HG03159 (cell line): Measurements from ENCODE around the gene HMMR.
A peak's percentile ranks its signal among the peaks of the same experiment; 100 is the strongest.
"Not testable (repeated sequence)": the region's sequence is repeated elsewhere in the genome, so short reads cannot be mapped to it uniquely, and the experiment has no call there.

Experiments
- ATAC-seq: cut with Tn5 transposase; IDR thresholded peaks from one replicate; pipeline ENCODE4 v1.9.1; 2021; ENCODE audit warnings: mild to moderate bottlenecking, moderate library complexity; ENCODE audit not compliant: unreplicated experiment

The HMMR gene

DNA sequence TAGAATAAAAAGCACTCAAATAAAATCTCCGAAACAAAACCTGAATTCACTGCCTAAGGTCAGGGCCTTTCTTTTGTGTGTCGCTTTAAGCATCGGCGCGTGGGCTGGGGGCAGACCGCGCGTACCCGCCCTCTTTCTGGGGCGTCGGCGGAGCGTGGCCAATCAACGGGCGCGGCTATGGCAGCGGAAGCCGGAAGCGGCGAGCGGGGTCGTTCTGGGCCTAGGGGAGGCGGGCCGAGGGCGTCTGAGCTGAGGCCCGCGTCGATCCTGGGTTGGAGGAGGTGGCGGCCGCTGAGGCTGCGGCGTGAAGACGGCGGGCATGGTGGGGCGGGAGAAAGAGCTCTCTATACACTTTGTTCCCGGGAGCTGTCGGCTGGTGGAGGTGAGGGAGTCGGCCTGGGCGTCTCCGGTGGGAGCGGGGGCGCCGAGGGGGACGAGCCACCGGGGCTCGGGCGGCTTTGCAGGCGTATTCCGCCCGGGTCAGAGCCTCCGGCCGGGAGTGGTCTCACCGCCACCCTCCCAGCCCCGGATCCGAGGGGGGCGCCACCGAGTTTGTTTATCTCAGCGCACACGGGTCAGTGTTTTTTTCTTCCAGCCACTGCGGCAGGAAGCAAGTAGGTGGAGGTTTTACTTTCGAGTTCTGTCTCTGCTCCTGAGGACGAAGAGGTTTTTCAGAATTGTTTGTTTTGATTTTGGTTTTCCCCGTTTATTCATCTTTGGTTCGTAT is 45.1 kb downstream of the HMMR start, which contains the start of gene MAT2B:
MAT2B (plus strand) TSS at position 252 of the 727 bp plus-strand sequence; CDS start at position 320, 68 bp downstream.
- peak; percentile 93 for ATAC-seq

DNA sequence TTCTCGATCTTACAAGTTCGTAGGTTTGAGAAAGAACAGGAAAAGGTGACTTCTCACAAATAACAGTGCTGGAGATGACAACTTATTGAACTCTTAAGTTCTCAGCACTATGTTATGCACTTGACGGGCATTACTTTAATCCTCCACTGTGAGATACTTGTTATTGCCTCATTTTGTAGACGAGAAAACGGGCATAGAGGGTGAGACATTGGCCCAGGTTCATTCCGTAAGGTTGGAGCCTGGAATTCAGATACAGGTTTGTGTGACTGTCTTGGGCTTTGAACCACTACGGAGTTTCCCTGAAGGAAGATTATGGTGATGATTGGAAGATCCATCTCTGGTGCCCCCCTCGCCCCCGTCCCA is 45.6 kb downstream of the HMMR start:
- peak; percentile 22 for ATAC-seq

DNA sequence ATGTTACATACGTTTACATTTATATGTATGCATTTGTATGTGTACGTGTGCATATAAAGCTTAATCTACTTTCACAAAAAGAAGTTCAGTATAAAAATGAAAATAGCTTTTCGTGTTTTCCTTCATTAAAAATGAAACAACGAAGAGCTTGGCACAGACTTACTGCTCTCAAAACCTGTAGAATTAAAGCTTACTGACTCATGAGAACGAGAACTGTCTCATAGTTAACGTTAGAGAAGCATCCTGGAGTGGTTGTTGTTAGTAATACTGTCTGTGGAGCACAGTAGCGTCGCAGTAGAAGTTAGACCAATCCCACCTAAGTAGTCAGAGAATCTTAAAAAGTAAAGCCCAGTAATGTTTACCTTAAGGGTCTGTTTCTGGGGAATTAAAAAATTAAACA is 46.3 kb downstream of the HMMR start:
- no peak for ATAC-seq

DNA sequence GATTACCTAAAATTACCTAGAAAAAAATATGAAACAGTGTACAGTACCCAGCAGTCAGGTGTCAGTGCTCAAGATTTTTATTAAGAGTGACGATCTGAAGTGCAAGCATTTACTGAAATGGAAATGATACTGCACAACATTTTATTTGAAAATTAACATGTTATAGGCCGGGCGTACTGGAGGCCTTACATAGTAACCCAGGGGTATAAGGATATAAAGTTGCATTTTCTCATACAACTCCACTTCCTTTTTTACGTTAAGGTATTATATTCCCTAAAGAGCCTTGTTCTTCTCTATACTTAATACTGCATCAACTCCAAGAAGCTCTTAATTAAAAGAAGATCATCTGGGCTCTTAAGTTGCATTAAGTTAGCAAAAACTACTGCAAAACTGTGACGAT is 48.3 kb downstream of the HMMR start:
- no peak for ATAC-seq

DNA sequence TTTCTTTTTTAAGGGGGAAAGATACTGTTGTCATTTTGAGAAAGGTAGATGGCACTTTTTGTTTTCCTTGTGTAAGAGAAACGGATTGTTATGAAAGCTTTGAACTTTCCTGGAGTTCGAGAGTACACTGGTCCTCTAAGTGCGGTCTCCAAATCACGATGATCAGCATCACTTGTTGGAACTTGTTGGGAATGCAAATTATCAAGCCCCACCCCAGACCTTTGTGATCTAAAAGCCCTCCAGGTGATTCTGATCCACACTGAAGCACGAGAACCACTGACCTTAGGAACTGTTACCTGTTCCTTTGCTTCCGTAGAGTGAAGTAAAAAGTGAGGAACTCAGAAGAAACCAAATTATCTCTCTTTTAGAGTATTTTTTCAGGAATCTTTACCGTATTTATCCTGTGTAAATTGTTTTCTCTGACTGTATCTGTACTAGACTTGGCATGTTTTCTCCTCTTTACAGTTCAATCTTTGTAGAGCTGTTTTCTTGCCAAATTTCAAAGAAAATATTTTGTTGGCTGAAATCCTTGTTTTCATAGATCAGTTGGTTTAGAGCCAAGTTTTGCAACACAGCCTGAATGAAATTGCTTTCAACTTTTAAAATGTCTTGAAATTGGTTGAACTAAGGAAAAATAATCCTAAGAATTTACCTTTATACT is 49.0 kb downstream of the HMMR start:
- no peak for ATAC-seq

DNA sequence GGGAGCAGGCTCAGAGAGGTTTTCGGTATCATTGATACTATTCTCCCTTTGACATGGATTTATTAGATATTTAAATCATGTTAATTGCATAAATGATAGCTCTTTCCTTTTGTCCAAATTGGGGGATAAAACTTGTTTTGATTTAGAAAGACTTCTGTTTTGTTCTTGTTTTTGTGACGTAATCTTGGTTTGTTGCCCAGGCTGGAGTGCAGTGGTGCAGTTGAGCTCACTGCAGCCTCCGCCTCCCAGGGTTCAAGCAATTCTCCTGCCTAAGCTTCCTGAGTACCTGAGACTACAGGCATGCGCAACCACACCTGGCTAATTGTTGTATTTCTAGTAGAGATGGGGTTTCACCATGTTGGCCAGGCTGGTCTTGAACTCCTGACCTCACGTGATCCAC is 52.1 kb downstream of the HMMR start:
- ATAC-seq, result no peak

DNA sequence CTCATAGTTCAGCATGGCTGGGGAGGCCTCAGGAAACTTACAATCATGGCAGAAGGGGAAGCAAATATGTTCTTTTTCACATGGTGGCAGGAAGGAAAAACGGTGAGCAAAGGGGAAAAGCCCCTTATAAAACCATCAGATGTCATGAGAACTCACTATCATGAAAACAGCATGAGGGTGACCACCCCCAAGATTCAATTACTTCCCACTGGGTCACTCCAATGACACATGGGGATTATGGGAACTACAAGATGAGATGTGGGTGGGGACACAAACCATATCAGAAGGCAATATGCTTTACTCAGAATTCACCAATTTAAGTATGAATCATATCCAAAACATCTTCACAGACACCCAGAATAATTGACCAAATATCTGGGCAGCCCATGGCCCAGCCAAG is 64.7 kb downstream of the HMMR start:
- ATAC-seq, result no peak

DNA sequence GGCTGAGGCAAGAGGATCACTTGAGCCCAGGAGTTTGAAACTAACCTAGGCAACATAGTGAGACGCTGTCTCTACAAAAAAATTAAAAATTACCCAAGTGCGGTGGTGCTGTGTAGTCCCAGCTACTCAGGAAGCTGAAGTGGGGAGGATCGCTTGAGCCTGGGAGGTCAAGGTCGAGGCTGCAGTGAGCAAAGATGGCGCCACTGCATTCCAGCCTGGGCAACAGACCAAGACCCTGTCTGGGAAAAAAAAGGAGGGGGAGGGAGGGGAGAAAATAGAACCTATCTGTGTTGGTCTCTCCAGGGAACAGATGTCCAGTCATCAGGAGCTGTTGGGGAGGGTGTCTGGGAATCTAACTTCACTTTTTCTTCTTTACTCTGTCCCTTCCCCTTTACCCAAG is 69.3 kb downstream of the HMMR start:
- no peak for ATAC-seq

DNA sequence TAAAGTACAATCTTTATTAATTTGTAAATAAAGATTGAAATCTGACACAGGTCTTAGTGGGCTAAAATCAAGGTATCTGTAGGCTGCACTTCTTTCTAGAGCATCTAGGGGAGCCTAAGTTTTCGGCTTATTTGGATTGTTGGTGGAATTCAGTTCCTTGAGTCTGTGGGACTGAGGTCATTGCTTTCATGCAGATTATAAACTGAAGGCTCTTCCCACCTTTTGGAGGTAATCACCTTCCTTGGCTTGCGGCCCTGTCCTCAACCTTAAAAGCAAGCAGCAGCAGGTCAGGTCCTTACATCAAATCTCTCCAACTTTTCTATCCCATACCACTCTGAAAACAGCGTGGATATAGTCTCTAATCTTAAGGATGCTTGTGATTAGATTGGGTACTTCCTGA is 70.8 kb downstream of the HMMR start:
- ATAC-seq, result no peak

DNA sequence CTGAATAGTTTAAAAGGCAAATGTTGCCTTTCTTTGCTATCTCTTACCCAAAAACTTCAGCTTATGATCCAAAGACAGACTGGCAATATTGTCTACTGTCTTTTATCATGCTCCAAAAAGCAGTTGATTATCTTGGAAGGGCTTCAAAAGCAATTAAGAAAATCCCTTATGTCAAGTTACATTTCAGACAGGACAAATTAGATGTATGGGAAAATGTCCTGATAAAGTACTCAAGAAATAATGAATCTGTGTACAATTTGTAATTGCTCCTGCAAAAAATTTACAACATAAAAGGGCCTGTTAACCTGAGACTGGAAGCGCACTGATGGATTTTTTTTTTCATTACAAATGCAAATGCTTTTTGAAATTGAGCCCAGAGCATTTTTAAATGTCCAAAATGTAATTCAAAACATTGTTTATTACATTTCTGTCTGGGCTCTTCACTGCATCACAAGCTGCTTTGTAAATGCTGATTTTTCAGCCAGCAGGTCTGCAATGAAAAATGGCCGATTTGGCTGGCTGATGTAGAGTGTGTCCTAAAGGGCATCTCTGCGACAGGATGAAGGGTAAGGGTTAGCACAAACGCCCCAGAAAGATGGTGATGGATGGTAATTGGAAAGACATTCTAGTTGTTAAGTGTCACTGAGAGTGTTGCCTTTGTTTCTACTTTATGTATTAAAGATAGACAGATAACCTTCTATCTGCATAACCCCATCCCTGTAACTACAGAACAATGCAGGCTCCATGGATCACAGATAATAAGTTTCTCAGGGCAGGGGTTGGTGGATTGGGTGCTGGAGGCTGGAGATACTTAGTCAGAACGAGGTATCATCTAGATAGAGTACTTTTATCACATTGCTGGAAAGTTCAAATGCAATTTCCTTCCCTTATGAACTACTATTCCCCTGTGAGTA is 72.0 kb downstream of the HMMR start:
- no peak for ATAC-seq

DNA sequence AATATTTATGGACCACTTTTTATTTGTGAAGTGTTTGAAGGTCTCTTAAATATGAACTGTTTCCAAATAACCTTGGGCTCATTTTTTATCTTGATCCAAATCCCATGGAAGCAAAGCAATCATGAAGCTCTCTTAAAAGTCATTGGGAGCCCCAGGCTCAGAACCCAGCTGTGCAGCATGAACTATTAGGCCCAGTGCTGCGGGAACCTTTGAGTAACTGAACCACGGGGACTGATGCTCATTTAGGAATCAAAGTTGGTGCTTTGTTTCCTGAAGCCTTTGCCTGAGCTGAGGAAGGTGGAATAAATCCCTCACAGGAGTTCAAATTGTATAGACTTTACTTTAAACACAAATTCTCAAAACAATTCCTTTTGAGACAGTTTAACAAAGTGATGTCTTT is 72.8 kb downstream of the HMMR start:
- no peak for ATAC-seq

DNA sequence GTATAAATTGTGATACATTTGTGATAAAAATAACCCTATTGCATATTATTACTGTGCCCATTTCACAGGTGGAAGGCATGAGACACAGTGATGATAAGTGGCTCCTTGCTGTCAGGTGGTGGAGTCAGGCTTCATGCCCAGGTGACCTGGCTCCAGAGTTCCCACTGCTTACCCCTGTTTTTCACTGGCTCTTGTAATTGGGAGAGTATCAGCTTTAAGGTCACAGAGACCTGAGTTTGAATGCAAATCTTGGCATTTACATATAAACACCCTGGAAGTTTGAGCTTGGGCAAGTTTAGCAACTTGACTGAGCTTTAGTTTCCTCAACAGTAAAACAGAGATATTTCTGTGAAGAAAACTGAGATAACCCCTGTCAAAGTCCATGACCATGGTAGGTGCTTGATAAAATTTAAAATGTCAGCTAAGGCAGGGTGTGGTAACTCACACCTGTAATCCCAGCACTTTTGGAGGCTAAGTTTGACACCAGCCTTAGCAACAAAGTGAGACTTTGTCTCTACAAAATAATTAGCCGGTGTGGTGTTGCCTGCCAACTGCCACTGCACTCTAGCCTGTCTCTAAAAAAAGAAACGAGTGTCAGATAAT is 74.2 kb downstream of the HMMR start:
- peak; percentile 40 for ATAC-seq

DNA sequence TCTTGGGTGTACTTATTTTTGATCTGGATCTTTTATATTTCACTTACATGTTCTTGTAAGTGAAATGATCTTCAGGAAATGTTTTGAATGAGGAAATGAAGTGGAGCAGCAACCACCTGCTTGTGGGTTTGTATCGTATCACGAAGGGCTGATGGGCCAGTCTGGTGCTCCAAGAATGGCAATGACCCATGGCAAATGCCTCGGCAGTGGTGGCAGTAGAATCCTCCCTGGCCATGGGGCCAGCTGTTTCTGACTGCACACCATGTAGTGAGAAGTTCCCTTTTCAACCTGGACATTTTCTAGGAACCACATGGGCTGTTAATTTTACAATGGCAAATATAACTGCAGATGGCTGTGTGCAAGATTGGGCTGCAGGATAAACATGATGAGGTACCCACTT is 74.9 kb downstream of the HMMR start:
- peak; percentile 33 for ATAC-seq

DNA sequence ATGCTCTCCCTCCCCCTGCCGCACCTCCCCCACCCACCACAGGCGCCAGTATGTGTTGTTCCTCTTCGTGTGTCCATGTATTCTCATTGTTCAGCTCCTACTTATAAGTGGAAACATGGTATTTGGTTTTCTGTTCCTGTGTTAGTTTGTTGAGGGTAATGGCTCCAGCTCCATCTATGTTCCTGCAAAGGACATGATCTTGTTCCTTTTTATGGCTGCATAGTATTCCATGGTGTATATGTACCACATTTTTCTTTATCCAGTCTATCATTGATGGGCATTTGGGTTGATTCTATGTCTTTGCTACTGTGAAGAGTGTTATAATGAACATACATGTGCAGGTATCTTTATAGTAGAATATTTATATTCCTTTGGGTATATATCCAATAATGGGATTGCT is 76.0 kb downstream of the HMMR start:
- not testable (repeated sequence) for ATAC-seq

DNA sequence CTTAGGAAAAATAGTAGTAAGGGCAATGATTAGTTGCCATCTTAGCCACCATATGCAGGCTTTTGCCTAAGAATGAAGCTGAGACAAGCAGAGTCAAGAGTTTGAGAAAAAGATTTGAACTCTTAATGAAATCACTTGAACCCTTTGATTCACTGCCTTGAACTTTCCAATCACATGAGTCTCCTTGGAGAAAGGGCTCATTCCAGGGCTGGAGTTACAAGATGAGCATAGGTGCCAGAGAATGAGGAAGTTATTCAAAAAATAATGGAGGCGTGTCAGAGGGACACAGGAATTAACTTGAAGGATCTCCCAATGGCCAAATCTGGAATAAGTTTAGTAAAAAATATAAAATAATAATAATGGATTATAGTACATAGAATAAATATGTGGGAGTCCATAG is 80.3 kb downstream of the HMMR start:
- no peak for ATAC-seq
